Mesendoderm (in vitro differentiated cells): ENCODE data around the gene GNAQ.
A peak's percentile ranks its signal among the peaks of the same experiment; 100 is the strongest.

Experiments used
- DNase-seq: peaks from one replicate; pipeline ENCODE4 v3.0.0; 2013
- H2AK5ac ChIP-seq: 2 replicates; pipeline ENCODE4 v1.6.1; 2013; ENCODE audit warnings: low read length, inconsistent platforms
- H2BK120ac ChIP-seq: 2 replicates; pipeline ENCODE4 v1.6.1; 2013; ENCODE audit warnings: low read depth, mild to moderate bottlenecking, low read length, moderate library complexity, mixed read lengths
- H2BK15ac ChIP-seq: replicated peaks from 2 replicates; pipeline ENCODE4 v1.6.1; 2013; ENCODE audit warnings: low read depth, mild to moderate bottlenecking, moderate library complexity
- H2BK5ac ChIP-seq: 2 replicates; pipeline ENCODE4 v1.6.1; 2013; ENCODE audit warnings: low read length, inconsistent platforms
- H3K18ac ChIP-seq: 2 replicates; pipeline ENCODE4 v1.6.1; 2013; ENCODE audit warnings: mild to moderate bottlenecking, low read length, mixed read lengths
- H3K23ac ChIP-seq: one replicate; pipeline ENCODE4 v1.6.1; 2013; ENCODE audit warnings: low read length
- H3K27ac ChIP-seq: 2 replicates; pipeline ENCODE4 v1.5.1; 2013; ENCODE audit warnings: low read depth, mild to moderate bottlenecking, inconsistent platforms, low read length, moderate library complexity
- H3K27me3 ChIP-seq: 2 replicates; pipeline ENCODE4 v1.6.1; 2013; ENCODE audit warnings: low read length, control low read depth, mild to moderate bottlenecking, inconsistent platforms; ENCODE audit not compliant: insufficient read depth, poor library complexity
- H3K36me3 ChIP-seq: 2 replicates; pipeline ENCODE4 v1.6.1; 2013; ENCODE audit warnings: low read length, inconsistent platforms; ENCODE audit not compliant: control insufficient read depth, insufficient read depth
- H3K4ac ChIP-seq: one replicate; pipeline ENCODE4 v1.6.1; 2013; ENCODE audit warnings: low read depth, mild to moderate bottlenecking, low read length, moderate library complexity
- H3K4me1 ChIP-seq: 2 replicates; pipeline ENCODE4 v1.6.1; 2013; ENCODE audit warnings: low read depth, low read length, inconsistent platforms; ENCODE audit not compliant: control insufficient read depth
- H3K4me2 ChIP-seq: 2 replicates; pipeline ENCODE4 v1.6.1; 2013; ENCODE audit warnings: low read length
- H3K4me3 ChIP-seq: 2 replicates; pipeline ENCODE4 v1.5.1; 2013; ENCODE audit warnings: mild to moderate bottlenecking, low read length
- H3K56ac ChIP-seq: one replicate; pipeline ENCODE4 v1.6.1; 2013; ENCODE audit warnings: low read length
- H3K79me1 ChIP-seq: 2 replicates; pipeline ENCODE4 v1.6.1; 2013; ENCODE audit warnings: low read length, inconsistent platforms
- H3K79me2 ChIP-seq: 2 replicates; pipeline ENCODE4 v1.6.1; 2013; ENCODE audit warnings: mild to moderate bottlenecking, low read length; ENCODE audit not compliant: control insufficient read depth, insufficient read depth
- H3K9ac ChIP-seq: 2 replicates; pipeline ENCODE4 v1.6.1; 2013; ENCODE audit warnings: low read length, inconsistent platforms
- H4K5ac ChIP-seq: one replicate; pipeline ENCODE4 v1.6.1; 2013; ENCODE audit warnings: low read length
- H4K8ac ChIP-seq: one replicate; pipeline ENCODE4 v1.6.1; 2013; ENCODE audit warnings: low read depth, mild to moderate bottlenecking, control low read depth, low read length, moderate library complexity
- WGBS: extraction: QIAGEN DNeasy Blood & Tissue Kit; methylation state at CpG from one replicate; pipeline ENCODE4 v1.1.7; 2013; ENCODE audit warnings: low lambda C conversion rate, missing lambda C conversion rate; ENCODE audit not compliant: insufficient coverage; ENCODE audit errors: extremely low coverage; 5-methylcytosine and 5-hydroxymethylcytosine counted together

Gene GNAQ

GRCh38 chr9:77843871-77844155 is 187.8 kb downstream of the GNAQ start:
- H3K18ac ChIP-seq = no peak overlapping the region
- peaks cover 2% of the 10 kb centered on the region for H3K79me2 ChIP-seq
- no peak overlapping the region for H2BK15ac ChIP-seq
- peaks cover 8% of the 10 kb centered on the region for H3K79me1 ChIP-seq
- no peak overlapping the region for H3K56ac ChIP-seq
- H3K36me3 ChIP-seq = no peaks in the 10 kb centered on the region
- H3K4me1 ChIP-seq = no peaks in the 10 kb centered on the region
- no peak overlapping the region for H2BK5ac ChIP-seq
- H3K27me3 ChIP-seq = no peaks in the 10 kb centered on the region
- H4K8ac ChIP-seq = no peak overlapping the region
- DNase-seq = no peak
- no peak overlapping the region for H3K4me2 ChIP-seq
- H3K9ac ChIP-seq = no peak overlapping the region
- H2AK5ac ChIP-seq = no peak overlapping the region
- H3K4ac ChIP-seq = no peak overlapping the region
- no peak overlapping the region for H4K5ac ChIP-seq
- no peak overlapping the region for H3K4me3 ChIP-seq
- no peak overlapping the region for H3K23ac ChIP-seq
- H2BK120ac ChIP-seq = no peak overlapping the region
- no CpG with 5 or more reads among the region's 1 CpG for WGBS
- no peak overlapping the region for H3K27ac ChIP-seq

GRCh38 chr9:77843076-77843870 is 188.3 kb downstream of the GNAQ start:
- H2BK5ac ChIP-seq = no peak overlapping the region
- H3K56ac ChIP-seq = no peak overlapping the region
- H3K4me3 ChIP-seq = no peak overlapping the region
- no peak overlapping the region for H3K18ac ChIP-seq
- no peak overlapping the region for H3K27ac ChIP-seq
- H2AK5ac ChIP-seq = no peak overlapping the region
- no peak overlapping the region for H2BK120ac ChIP-seq
- WGBS = no CpG with 5 or more reads among the region's 4 CpGs
- H4K8ac ChIP-seq = no peak overlapping the region
- peaks cover 2% of the 10 kb centered on the region for H3K79me2 ChIP-seq
- no peak overlapping the region for H3K23ac ChIP-seq
- peak; percentile 72 for DNase-seq
- no peaks in the 10 kb centered on the region for H3K4me1 ChIP-seq
- H4K5ac ChIP-seq = no peak overlapping the region
- H3K4me2 ChIP-seq = no peak overlapping the region
- no peak overlapping the region for H2BK15ac ChIP-seq
- no peak overlapping the region for H3K4ac ChIP-seq
- no peaks in the 10 kb centered on the region for H3K27me3 ChIP-seq
- H3K9ac ChIP-seq = no peak overlapping the region
- peaks cover 7% of the 10 kb centered on the region for H3K79me1 ChIP-seq
- no peaks in the 10 kb centered on the region for H3K36me3 ChIP-seq

DNA sequence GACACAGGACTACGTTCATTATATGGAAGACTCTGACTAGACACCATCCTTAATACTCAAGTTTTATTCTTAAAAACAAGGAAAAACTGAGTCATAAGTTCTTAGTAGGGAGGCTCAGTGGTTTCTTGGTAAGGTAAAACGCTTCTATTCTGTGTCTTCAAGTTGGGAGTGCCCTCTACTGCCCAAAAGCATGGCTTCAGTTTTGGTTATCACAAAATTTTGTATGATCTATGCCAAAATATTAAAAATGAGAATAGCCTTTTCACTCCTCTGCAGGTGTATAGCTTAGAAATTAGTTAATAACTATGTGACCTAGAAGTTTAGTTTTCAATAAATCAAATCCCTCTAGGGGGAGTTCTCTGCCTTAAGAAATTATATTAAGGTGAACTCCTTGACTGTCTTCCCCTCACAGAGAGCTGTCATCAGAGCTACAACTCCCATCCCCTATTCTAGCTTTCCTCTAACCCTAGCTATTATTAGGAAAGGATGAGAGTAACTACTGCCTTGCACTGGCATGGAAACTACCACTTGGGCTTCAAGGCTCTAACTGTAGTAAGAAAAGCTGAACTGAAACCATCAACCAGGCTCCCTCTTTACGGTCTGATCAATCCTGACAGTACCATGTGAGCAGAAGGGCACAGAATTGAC is 189.7 kb downstream of the GNAQ start:
- H3K27ac ChIP-seq = no peak overlapping the region
- H3K79me1 ChIP-seq = peaks cover 3% of the 10 kb centered on the region
- H4K5ac ChIP-seq = no peak overlapping the region
- no peak overlapping the region for H3K4me3 ChIP-seq
- DNase-seq = no peak
- H3K36me3 ChIP-seq = no peaks in the 10 kb centered on the region
- no peak overlapping the region for H3K56ac ChIP-seq
- no peak overlapping the region for H3K18ac ChIP-seq
- no peak overlapping the region for H2BK15ac ChIP-seq
- no peak overlapping the region for H3K9ac ChIP-seq
- H3K4ac ChIP-seq = no peak overlapping the region
- no peaks in the 10 kb centered on the region for H3K4me1 ChIP-seq
- no peak overlapping the region for H3K4me2 ChIP-seq
- H2AK5ac ChIP-seq = no peak overlapping the region
- H3K79me2 ChIP-seq = no peaks in the 10 kb centered on the region
- H4K8ac ChIP-seq = no peak overlapping the region
- no peak overlapping the region for H3K23ac ChIP-seq
- H2BK5ac ChIP-seq = no peak overlapping the region
- no CpG with 5 or more reads among the region's 3 CpGs for WGBS
- H2BK120ac ChIP-seq = no peak overlapping the region
- no peaks in the 10 kb centered on the region for H3K27me3 ChIP-seq

- Histone ChIP-seq H2BK15ac (no peak overlapping the region), H3K27ac (no peak overlapping the region), H3K79me2 (no peaks in the 10 kb centered on the region), H3K36me3 (no peaks in the 10 kb centered on the region), H4K5ac (no peak overlapping the region), H3K4ac (no peak overlapping the region), H3K9ac (no peak overlapping the region), H3K79me1 (peaks cover 5% of the 10 kb centered on the region), H3K27me3 (no peaks in the 10 kb centered on the region), H3K56ac (no peak overlapping the region), H3K23ac (no peak overlapping the region), H2AK5ac (no peak overlapping the region), H2BK120ac (no peak overlapping the region), H3K4me1 (no peaks in the 10 kb centered on the region), H4K8ac (no peak overlapping the region), H3K4me3 (no peak overlapping the region), H3K4me2 (no peak overlapping the region), H3K18ac (no peak overlapping the region), H2BK5ac (no peak overlapping the region)
- no CpG with 5 or more reads among the region's 6 CpGs for WGBS
- DNase-seq = no peak
Measured at GRCh38 chr9:77839459-77840140, 192.0 kb downstream of the GNAQ start.

DNA sequence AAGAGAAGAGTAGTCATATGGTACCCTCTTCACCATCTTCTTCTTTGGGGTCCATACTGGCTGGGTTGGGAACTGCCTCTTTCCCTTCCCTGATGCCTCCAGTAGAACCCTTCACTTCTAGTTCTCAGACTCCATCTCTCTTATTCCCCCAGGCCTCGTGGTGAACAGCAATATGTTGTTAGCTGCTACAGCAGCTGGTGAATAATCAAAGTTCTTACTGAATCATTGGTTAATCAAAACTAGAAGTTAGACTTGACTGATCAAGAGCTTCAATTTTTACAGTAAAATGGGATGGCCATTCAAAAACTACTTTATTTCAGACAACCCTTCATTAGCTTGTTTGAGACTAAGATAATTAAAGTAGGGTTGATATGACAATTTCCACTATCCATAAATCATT is 192.6 kb downstream of the GNAQ start:
- WGBS = no CpG with 5 or more reads among the region's 1 CpG
- no peaks in the 10 kb centered on the region for H3K36me3 ChIP-seq
- no peak for DNase-seq
- H3K56ac ChIP-seq = no peak overlapping the region
- H3K4me1 ChIP-seq = no peaks in the 10 kb centered on the region
- H2BK15ac ChIP-seq = no peak overlapping the region
- H3K23ac ChIP-seq = no peak overlapping the region
- no peak overlapping the region for H2AK5ac ChIP-seq
- H3K79me1 ChIP-seq = peaks cover 5% of the 10 kb centered on the region
- no peak overlapping the region for H2BK5ac ChIP-seq
- H3K79me2 ChIP-seq = no peaks in the 10 kb centered on the region
- no peaks in the 10 kb centered on the region for H3K27me3 ChIP-seq
- no peak overlapping the region for H4K8ac ChIP-seq
- H3K9ac ChIP-seq = no peak overlapping the region
- H3K18ac ChIP-seq = no peak overlapping the region
- H3K4me3 ChIP-seq = no peak overlapping the region
- no peak overlapping the region for H3K27ac ChIP-seq
- H3K4me2 ChIP-seq = no peak overlapping the region
- H2BK120ac ChIP-seq = no peak overlapping the region
- no peak overlapping the region for H4K5ac ChIP-seq
- no peak overlapping the region for H3K4ac ChIP-seq
